HG02588 (cell line): ENCODE data around the gene ZNF593OS.

Experiments
- ATAC-seq: cut with Tn5 transposase; IDR thresholded peaks from one replicate; pipeline ENCODE4 v1.9.1; 2021; ENCODE audit warnings: mild to moderate bottlenecking, moderate library complexity; ENCODE audit not compliant: unreplicated experiment

The ZNF593OS gene

DNA sequence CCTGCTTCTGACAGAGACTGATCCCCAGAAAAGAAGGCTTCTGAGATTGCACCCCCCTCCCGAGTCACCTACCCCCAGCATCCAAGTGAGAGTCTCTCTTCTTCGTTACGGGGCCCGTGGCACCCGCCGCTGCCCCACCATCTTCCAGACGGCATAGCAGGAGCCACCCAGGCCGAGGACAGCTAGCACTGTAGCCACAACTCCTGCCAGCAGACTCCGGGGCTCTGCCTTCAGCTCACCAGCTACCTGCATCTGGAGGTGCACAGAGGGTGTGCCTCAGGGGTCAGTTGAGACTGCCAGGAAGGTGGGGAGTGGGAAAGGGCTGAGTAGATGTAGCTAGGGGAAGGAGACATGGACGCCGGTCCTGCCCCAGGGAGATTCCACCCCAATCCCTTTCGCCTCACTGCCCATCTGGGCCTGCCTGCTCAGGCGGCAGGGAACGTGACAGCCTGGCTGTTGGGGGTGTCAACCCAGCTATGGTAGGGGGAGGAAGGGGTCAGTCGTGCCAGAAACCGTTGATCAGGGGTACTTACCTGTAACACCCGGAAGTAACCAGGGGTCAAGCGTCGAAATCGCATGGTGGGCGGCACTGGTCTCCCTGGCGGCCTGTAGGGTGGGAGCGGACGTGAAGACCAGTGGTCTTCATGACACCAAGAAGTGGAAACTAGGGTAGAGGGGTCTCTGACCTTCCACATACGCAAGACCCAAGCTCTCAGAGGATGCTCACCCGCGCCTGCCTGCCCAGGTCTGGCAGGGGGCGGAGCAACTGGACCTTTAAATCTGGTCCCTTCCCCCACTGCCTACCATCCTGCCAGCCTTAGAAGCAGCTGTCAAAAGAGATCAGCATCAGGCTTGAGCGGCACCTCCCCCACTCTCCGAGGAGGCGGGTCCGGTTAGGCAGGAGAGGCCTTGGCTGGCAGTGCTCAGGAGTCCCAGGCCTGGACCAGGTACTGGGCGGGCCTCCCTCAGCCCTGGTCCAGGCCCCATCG, at the start of gene ZNF593OS:
Gene ZNF593OS (minus strand): TSS at position 749 of the 989 bp plus-strand sequence. CDS start 171 bp downstream, at position 578.
- no peak for ATAC-seq

DNA sequence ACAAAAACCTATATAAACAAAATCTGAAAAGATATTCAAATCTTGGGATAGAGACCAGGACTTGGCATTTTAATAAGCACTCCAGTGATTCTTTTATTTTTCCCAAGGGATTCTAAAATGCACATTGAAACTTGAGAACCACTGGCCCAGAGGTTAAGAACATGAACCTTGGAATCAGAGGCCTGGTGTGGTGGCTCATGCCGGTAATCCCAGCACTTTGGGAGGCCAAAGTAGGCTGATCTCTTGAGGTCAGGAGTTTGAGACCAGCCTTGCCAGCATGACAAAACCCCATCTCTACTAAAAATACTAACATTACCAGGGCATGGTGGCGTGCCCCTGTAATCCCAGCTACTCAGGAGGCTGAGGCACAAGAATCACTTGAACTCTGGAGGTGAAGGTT, 49.5 kb upstream of the ZNF593OS start:
- ATAC-seq = no peak

DNA sequence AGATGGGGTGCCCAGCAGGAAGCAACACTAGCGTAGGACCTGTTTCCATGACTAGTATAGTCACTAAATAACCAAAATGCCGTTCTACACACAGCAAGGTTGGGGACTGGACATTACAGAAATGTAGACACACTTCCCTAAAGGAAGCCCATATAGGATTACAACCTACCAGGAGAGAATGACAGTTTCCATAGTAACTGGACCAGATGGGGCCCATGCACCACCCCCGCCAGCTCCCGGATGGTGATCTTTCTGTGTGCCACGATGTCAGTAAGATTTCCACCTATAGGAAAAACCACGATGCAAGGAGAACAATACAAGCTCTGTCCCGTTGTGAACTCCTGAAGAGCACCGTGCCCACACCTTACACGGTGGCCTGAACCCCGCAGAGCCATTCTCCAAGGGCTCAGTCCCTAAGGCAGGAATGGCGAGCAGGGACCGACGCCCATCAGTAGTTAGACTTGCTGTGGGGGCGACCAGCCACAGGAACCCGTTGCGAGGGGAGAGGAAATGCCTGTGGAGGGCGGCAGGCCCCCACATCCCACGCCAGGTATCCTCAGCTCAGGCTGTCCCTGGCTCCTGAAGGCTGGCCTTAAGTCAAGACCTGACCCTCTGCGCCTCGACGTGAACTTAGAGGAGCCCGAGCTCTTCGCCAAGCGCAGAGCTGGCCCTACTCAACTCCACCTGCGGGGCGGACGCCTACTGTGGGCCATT, 48.7 kb upstream of the ZNF593OS start:
- no peak for ATAC-seq

DNA sequence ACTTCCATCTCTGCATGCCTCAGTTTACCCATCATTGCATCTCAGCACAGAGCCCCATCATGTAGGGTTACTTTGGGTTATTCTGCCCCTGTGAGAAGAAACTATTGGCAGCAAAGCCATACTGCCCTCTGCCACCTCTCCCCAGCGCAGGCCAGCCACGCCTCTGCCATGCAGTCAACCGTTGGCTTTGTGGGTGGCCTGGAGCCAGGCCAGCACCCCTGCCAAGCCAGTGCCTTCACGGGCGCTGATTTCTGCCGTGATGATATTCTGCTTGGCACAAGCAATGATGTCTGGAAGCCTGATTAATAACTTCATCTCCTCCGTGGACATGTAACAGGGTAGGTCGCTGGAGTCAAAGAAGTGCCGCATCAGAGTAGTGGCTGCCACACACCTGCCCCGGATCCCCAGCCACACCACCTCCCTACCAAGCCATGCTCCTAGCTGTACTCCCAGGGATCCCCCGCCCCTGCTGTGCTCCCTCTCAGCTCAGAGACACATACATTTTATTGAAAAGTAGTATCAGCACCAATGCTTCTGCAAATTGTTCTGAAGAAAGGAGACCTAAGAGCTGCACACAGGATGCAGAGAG, 47.4 kb upstream of the ZNF593OS start:
- no peak for ATAC-seq

DNA sequence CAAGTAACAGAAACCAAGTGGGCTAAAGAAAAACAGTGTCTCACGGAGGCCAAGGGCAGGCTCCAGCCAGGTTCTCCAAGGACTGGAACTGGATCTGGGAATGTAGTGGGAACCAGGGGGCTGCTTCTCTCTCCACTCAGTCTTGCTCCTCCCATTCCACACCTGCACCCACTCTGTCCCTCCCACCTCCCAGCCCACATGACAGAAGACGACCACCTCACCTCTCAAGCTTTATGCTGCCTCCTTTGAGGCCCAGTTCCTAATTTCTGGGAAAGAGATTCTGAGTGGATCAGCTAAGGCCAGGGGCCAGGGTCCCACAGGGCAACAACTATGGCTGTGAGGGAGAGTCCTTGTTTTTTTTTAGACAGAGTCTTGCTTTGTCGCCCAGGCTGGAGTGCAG, 43.6 kb upstream of the ZNF593OS start:
- ATAC-seq = no peak

DNA sequence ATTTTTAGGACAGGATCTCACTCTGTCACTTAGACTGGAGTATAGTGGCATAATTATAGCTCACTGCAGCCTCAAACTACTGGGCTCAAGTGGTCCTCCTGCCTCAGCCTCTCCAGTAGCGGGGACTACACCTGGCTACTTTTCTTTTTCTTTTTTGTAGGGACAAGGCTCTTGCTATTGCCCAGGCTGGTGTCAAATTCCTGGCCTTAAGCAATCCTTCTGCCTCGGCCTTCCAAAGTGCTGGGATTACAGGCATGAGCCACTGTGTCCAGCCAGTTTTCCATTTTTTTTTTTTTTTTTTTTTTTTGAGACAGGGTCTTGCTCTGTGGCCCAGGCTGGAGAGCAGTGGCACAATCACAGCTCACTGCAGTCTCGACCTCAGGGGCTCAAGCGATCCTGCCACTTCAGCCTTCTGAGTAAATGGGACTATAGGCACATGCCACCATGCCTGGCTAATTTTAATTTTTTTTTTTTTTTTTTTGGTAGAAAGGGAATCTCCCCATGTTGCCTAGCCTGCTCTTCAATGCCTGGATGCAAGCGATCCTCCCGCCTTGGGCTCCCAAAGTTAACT, 41.8 kb upstream of the ZNF593OS start:
- ATAC-seq = no peak

DNA sequence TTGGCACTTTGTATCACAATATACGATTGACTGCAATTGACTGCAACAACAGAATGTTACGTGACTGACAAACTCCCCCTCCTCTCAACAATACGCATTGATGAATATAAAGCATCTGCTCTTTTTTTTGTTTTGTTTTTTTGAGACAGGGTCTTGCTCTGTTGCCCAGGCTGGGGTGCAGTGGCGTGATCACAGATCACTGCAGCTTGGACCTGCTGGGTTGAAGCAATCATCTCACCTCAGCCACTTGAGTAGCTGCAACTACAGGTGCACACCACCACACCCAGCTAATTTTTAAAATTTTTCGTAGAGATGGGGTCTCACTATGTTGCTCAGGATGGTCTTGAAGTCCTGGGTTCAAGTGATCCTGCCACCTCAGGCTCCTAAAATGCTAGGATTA, 41.1 kb upstream of the ZNF593OS start:
- ATAC-seq = no peak

DNA sequence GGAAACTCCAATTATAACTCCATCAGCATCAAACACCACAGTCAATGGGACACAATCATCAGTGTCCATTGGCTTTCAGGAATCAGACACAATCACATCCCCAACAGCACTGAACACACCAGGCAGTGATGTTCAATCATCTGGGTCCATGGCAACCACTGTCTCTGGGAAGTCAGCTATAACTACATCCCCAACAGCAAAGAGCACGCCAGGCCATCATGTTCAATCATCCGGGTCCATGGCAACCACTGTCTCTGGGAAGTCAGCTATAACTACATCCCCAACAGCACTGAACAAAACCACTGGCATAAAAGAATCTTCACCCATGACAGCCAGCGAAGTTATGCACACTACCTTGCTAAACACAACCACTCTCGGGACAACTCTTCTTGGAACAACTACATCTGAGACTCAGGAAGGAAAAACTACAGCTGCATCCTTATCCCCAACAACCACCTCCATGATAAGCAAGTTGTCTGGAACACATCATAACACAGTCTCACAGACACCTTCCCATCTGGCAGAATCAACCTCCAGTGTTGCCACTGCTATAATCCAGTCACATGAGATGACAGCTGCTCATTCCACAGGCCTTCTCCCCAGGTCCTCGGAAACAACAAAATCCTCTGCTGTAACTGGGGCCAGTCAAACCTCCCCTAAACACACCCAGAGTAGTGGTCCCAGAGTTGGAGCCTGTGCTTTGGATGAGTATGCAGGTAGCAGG, 38.7 kb upstream of the ZNF593OS start:
- no peak for ATAC-seq

DNA sequence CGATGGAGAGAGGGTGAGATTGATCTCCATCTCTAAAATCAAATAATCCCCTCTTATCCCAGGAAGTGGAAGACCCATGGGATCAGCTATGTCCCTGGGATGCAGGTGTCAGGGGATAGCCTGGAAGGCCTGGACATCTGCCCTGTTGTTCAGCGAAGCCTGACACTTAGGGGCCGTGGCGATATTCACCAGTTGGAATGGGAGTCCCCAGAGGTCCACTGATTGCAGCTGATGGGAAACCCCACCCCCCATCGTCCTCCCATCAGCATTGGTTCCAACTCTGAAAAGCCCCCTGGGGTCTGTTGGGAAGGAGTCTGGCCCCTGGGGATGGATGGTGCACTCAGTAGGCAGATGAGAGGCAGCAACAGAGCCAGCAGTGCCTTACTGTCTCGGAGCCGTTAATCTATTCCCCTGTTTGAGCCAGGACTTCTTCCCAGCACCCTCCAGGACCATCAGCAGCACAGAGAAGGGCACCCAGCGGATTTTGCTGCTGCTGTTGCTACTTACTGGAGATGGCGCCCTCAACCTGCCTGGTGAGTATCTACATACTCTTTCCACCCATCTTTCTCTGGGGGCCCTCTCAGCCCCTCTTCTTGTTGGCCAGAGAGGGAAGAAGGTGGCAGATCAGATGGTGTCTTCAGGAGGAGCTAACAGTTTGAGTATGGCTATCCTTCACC, 32.1 kb upstream of the ZNF593OS start:
- ATAC-seq = no peak

DNA sequence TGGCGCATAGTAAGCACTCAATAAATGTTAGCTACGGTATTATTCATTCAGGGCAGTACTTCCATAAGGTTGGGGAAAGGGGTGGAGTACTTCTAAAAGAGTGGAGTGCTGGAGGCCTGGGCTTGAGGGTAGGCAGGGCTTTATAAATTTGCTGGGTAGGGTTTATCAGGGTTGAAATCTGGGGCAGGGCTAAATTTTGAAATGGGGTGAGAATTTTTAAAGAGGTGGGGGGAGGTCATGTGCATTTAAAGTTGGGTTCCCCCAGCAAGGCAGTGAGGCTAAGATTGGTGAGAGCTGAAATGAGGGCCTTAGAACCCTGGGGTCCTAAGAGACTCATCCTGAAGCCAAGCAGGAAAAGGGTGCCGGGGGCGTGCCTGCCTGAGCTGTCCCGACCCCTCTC, 28.8 kb upstream of the ZNF593OS start:
- no peak for ATAC-seq

DNA sequence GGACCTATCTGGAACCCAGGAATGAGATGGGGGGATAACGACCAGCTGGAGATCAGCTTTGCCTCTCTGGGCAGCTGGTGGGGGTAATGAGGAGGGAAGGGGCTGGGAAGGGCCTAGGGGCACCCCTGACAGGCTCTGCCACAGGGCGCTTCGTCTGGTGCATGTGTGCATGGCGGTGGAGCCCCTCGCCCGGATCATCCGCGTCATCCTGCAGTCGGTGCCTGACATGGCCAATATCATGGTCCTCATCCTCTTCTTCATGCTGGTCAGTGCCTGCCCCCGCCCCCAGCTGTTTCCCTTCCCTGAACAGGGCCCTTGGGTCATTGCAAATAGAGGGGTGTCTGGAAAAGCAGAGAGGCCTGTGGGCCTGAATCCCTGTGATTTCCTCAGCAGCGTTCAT, 26.2 kb upstream of the ZNF593OS start:
- ATAC-seq = no peak

DNA sequence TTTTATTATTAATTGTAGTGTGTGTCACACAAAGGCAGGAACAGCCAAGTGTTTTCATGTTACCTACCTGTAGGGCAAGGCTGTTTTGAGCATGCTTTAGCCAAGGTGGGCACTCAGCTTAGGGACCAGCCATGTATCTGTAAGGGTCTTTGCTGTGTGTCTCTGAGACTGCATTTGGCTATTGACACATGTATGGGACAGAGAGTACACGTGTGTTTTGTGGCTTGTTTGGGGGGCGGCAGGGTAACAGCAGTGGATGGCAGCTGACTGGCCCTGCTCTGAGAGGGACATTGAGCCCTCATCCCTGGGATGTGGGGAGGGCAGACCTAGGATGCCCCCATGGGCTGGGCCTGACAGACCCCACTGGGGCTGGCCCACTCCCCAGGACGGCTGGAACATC, 25.7 kb upstream of the ZNF593OS start:
- ATAC-seq = no peak

DNA sequence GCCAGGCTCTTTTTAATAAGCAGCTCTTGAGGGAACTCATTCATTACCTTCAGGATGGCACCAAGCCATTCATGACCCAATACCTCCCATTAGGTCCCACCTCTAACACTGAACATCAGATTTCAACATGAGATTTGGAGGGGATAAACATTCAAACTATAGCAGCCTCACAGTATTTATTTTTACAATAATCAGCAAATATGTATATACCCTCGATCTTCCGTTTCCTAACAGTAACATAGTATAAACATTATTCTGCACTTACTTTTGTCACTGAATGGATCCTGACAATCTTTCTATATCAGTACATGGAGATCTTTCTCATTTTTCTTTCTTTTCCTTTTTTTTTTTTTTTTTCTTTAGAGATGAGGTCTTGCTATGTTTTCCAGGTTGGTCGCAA, 24.2 kb upstream of the ZNF593OS start:
- ATAC-seq = no peak

DNA sequence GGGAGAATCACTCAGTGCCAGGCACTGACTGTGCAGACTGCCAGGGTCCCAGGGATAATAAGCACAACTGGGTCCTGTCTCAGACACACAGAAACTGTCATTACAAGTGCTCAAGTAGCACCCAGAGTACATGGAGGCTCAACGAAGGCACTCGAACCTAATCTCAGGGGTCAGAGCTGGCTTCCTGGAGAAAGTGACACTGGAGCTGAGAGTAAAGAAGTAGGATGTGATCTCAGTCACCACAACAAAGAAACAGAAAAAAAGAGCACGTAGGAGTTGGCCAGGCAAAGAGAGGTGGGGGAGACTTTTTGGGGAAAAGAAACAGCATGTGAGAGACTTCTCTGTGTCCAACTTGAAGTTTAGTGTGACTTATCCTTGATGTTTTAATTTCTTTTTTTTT, 20.1 kb upstream of the ZNF593OS start:
- no peak for ATAC-seq

DNA sequence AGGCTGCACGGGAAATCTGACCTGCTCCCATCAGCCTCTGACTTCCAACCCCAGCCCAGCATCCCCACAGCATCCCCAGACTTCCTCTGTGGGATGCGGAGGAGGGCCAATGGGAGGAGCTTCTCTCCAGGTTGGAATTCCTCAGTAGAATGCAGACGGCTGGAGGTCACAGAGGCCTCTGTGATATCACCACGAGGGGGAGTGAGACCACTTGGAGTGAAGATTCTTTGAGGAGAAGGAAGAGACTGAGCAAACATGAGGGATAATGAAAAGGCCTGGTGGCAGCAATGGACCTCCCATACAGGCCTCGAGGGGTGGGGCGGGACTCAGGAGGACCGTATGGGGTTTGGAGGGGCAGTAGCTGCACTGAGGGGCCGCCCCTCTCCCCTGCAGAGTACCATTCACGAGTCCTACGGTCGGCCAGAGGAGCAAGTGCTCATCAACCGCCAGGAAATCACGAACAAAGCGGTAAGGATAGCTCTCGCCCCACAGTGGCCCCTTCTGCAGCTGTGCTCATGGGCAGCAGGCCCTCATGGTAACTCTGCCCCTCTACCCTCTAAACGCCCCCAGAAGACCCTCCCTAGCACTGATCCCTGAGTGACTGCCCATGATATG, 18.8 kb upstream of the ZNF593OS start, which contains the start of gene CATSPER4:
Gene CATSPER4 (plus strand): TSS at position 230 of the 615 bp plus-strand sequence. CDS start 26 bp downstream, at position 256.
- no peak for ATAC-seq

DNA sequence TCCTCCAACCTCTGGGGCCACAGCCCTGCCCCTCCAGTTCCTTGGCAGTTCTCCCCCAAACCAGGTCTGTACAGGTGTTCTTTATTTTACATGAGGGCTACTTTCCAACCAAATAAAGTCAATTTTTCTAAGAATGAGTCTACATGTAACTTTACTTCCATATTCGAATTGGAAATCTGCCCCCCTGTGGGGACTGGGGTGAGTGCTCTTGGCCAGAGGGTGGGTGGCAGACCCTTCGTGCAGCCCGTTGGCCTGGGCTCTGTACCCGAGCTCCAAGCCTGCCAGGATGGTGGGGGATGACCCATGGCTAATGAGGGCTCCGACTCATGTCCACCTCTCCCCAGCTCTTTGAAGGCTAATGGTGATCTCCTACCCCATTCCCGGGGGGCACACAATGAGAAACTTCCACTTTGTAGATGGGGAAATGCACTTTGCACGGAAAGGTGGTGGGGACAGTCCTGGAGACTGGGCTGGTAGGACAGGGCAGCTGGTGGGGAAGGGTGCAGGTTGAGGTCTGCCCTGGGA, 18.2 kb upstream of the ZNF593OS start:
- no peak for ATAC-seq

DNA sequence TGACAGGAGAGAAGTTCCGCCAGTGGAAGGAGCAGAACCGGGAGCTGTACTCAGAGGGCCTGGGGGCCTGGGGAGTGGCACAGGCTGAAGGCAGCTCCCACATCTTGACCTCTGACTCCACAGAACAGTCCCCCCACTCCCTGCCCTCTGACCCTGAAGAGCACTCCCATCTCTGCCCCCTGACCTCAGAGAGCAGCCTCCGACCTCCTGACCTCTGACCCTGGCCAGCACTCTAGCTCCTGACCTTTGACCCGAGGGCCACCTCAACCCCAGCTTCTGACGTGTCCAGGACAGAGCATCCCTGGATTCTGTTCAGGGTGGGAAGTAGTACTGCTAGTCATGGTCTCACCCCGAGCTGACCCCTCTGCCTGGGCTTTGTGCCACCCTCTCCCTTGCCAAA, 17.7 kb upstream of the ZNF593OS start:
- no peak for ATAC-seq

DNA sequence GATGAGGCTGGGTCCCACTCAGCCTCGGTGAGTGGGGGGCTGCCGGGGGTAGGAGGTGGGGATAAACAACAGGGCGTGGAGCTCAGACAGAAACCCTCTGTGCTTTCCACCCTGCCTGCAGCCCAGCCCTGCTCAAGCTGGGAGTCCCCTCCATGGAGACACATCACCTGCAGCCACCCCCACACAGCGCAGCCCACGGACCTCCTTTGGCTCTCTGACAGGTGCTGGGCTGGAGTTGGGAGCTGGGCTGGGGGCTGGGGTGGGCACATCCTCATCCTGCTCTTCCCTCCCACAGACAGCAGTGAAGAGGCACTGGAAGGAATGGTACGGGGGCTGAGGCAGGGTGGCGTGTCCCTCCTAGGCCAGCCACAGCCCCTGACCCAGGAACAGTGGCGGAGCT, 16.8 kb upstream of the ZNF593OS start:
- no peak for ATAC-seq

DNA sequence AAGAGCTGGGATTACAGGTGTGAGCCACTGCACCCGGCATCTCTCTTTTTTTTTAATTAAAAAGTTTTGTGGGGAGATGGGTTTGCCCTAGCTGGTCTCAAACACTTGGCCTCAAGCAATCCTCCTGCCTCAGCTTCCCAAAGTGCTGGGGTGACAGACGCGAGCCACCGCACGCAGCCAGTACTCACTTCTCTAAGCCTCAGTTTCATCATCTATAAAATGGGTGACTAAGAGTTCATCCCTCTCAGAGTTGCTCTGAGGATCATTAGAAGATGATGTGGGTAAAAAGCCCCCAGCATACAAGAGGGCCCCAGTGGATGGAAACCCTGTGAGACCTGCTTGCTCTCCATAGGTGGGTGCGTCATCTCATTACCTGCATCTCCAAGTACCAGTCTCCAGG, 16.2 kb upstream of the ZNF593OS start:
- no peak for ATAC-seq
